ENCODE measurements around the gene PTPRT.

DNA sequence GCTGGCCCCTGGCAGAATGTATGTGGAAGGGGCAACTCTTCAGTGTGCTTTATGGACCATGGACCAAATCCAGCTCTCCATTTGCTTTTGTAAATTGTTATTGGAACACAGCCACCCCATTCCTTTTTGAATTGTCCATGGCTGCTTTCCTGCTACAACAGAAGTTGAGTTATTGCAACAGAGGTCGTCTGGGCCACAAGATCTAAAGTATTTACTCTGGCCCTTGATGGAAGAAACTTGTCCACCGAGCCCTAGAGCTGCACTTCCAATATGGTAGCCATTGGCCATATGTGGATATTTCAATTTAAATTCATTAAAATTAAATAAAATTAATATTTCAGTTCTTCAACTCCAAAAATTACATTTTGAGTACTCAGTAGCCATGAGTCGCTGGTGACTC, 543.5 kb downstream of the PTPRT start:
- TF ChIP-seq, protein P1, sequence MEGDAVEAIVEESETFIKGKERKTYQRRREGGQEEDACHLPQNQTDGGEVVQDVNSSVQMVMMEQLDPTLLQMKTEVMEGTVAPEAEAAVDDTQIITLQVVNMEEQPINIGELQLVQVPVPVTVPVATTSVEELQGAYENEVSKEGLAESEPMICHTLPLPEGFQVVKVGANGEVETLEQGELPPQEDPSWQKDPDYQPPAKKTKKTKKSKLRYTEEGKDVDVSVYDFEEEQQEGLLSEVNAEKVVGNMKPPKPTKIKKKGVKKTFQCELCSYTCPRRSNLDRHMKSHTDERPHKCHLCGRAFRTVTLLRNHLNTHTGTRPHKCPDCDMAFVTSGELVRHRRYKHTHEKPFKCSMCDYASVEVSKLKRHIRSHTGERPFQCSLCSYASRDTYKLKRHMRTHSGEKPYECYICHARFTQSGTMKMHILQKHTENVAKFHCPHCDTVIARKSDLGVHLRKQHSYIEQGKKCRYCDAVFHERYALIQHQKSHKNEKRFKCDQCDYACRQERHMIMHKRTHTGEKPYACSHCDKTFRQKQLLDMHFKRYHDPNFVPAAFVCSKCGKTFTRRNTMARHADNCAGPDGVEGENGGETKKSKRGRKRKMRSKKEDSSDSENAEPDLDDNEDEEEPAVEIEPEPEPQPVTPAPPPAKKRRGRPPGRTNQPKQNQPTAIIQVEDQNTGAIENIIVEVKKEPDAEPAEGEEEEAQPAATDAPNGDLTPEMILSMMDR (IDR thresholded peaks at IDR 0.05) = no peak
- TF ChIP-seq POLR2A (IDR thresholded peaks at IDR 0.05) = no peak
